Immature natural killer cell (primary cell): ENCODE data around the gene EDEM1. TPM values are rescaled to one million over a fixed set of nuclear protein-coding genes. Genes with fewer than 3 reads are reported as not detected.

Experiments
- DNase-seq, 3 donors: peaks; one replicate each; pipeline ENCODE4 v3.0.0; 2022; ENCODE audit warnings: mixed read lengths in 1 of 3
- H3K27ac Mint-ChIP-seq, 6 donors: one replicate each; pipeline ENCODE4 v1.8.0; 2020; ENCODE audit warnings: mixed read lengths in 6 of 6, mild to moderate bottlenecking in 5 of 6, inconsistent platforms in 4 of 6, moderate library complexity in 3 of 6
- H3K27me3 Mint-ChIP-seq, 3 donors: one replicate each; pipeline ENCODE4 v1.8.0; 2020 to 2021; ENCODE audit warnings: low read depth in 3 of 3, mild to moderate bottlenecking in 3 of 3, mixed read lengths in 3 of 3, moderate library complexity in 3 of 3, inconsistent platforms in 1 of 3
- H3K36me3 Mint-ChIP-seq, 3 donors: one replicate each; pipeline ENCODE4 v1.8.0; 2020; ENCODE audit warnings: mixed read lengths in 3 of 3, inconsistent platforms in 2 of 3, mild to moderate bottlenecking in 2 of 3
- H3K4me1 Mint-ChIP-seq, 2 donors: one replicate each; pipeline ENCODE4 v1.8.0; 2020; ENCODE audit warnings: inconsistent platforms in 2 of 2, mild to moderate bottlenecking in 2 of 2, mixed read lengths in 2 of 2, moderate library complexity in 1 of 2
- H3K4me3 Mint-ChIP-seq, 5 donors: one replicate each; pipeline ENCODE4 v1.8.0; 2020; ENCODE audit warnings: mild to moderate bottlenecking in 5 of 5, mixed read lengths in 5 of 5, inconsistent platforms in 3 of 5, moderate library complexity in 3 of 5
- H3K9me3 Mint-ChIP-seq, 6 donors: one replicate each; pipeline ENCODE4 v1.8.0; 2020; ENCODE audit warnings: mild to moderate bottlenecking in 6 of 6, mixed read lengths in 6 of 6, inconsistent platforms in 4 of 6, moderate library complexity in 3 of 6
- polyA plus RNA-seq, 3 donors: library from polyadenylated mRNA; unstranded; fragments of 300-500 nt; fragmentation: Illumina TruSeq; gene quantifications; one replicate each; pipeline ENCODE4 v1.2.3, GENCODE V29; 2021

EDEM1 gene
- polyA plus RNA-seq, 3 donors from 2014 or later, result 15.3 to 29.3 (median 24.0) TPM

GRCh38 chr3:5217824-5218595 lies 30.5 kb downstream of the EDEM1 start:
- Mint-ChIP-seq H3K27ac (peak overlapping the region in 2 of 6 donors; percentile 10 to 21), H3K36me3 (peaks cover 39 to 48% (median 42%) of the 10 kb centered on the region in 3 donors), H3K27me3 (no peaks in the 10 kb centered on the region), H3K4me1 (no peaks in the 10 kb centered on the region), H3K9me3 (no peaks in the 10 kb centered on the region), H3K4me3 (no peak overlapping the region)
- DNase-seq, result no peak

GRCh38 chr3:5218815-5219214 lies 31.3 kb downstream of the EDEM1 start:
- Mint-ChIP-seq H3K27me3 (no peaks in the 10 kb centered on the region), H3K36me3 (peaks cover 32 to 40% (median 35%) of the 10 kb centered on the region in 3 donors), H3K4me3 (no peak overlapping the region), H3K9me3 (no peaks in the 10 kb centered on the region), H3K4me1 (no peaks in the 10 kb centered on the region), H3K27ac (peak overlapping the region in 1 of 6 donors; percentile 21)
- DNase-seq, result no peak

- no peaks in the 10 kb centered on the region for H3K4me1 Mint-ChIP-seq
- no peaks in the 10 kb centered on the region for H3K27me3 Mint-ChIP-seq
- H3K9me3 Mint-ChIP-seq, result no peaks in the 10 kb centered on the region
- H3K27ac Mint-ChIP-seq, result no peak overlapping the region
- DNase-seq, result no peak
- H3K36me3 Mint-ChIP-seq, result peaks cover 28 to 36% (median 31%) of the 10 kb centered on the region in 3 donors
- no peak overlapping the region for H3K4me3 Mint-ChIP-seq
Observed at GRCh38 chr3:5219216-5219615, 31.7 kb downstream of the EDEM1 start.

- Mint-ChIP-seq H3K4me3 (no peak overlapping the region), H3K27me3 (no peaks in the 10 kb centered on the region), H3K27ac (peak overlapping the region in 3 of 6 donors; percentile 15 to 44 (median 21)), H3K36me3 (peaks cover 22 to 28% (median 24%) of the 10 kb centered on the region in 3 donors), H3K9me3 (peaks cover 0 to 2% (median 0%) of the 10 kb centered on the region in 6 donors), H3K4me1 (no peaks in the 10 kb centered on the region)
- DNase-seq, result no peak
Observed at GRCh38 chr3:5220193-5220592, 32.7 kb downstream of the EDEM1 start.

GRCh38 chr3:5220667-5221431 lies 33.3 kb downstream of the EDEM1 start:
- Mint-ChIP-seq H3K4me3 (no peak overlapping the region), H3K4me1 (no peaks in the 10 kb centered on the region), H3K27ac (peak overlapping the region in 1 of 6 donors; percentile 8), H3K9me3 (peaks cover 0 to 2% (median 0%) of the 10 kb centered on the region in 6 donors), H3K36me3 (peaks cover 17 to 22% (median 21%) of the 10 kb centered on the region in 3 donors), H3K27me3 (no peaks in the 10 kb centered on the region)
- DNase-seq, result no peak

- H3K36me3 Mint-ChIP-seq, result peaks cover 15 to 21% (median 20%) of the 10 kb centered on the region in 3 donors
- H3K27me3 Mint-ChIP-seq, result no peaks in the 10 kb centered on the region
- H3K4me1 Mint-ChIP-seq, result no peaks in the 10 kb centered on the region
- DNase-seq, result no peak
- no peak overlapping the region for H3K27ac Mint-ChIP-seq
- H3K9me3 Mint-ChIP-seq, result peaks cover 0 to 2% (median 0%) of the 10 kb centered on the region in 6 donors
- H3K4me3 Mint-ChIP-seq, result no peak overlapping the region
Observed at GRCh38 chr3:5221701-5222100, 34.2 kb downstream of the EDEM1 start.

- no peak overlapping the region for H3K4me3 Mint-ChIP-seq
- H3K36me3 Mint-ChIP-seq, result peaks cover 9 to 15% (median 14%) of the 10 kb centered on the region in 3 donors
- peaks cover 0 to 2% (median 0%) of the 10 kb centered on the region in 6 donors for H3K9me3 Mint-ChIP-seq
- H3K27ac Mint-ChIP-seq, result no peak overlapping the region
- H3K4me1 Mint-ChIP-seq, result no peaks in the 10 kb centered on the region
- no peaks in the 10 kb centered on the region for H3K27me3 Mint-ChIP-seq
- DNase-seq, result no peak
Observed at GRCh38 chr3:5222283-5223005, 34.9 kb downstream of the EDEM1 start.

- no peak for DNase-seq
- H3K4me1 Mint-ChIP-seq, result no peaks in the 10 kb centered on the region
- H3K27me3 Mint-ChIP-seq, result peaks cover 0 to 8% (median 0%) of the 10 kb centered on the region in 3 donors
- H3K9me3 Mint-ChIP-seq, result peaks cover 0 to 2% (median 0%) of the 10 kb centered on the region in 6 donors
- H3K36me3 Mint-ChIP-seq, result peaks cover 0 to 4% (median 1%) of the 10 kb centered on the region in 3 donors
- H3K27ac Mint-ChIP-seq, result no peak overlapping the region
- H3K4me3 Mint-ChIP-seq, result no peak overlapping the region
Observed at GRCh38 chr3:5226783-5227182, 39.3 kb downstream of the EDEM1 start.

- DNase-seq, result no peak
- Mint-ChIP-seq H3K4me1 (no peaks in the 10 kb centered on the region), H3K27ac (no peak overlapping the region), H3K27me3 (peaks cover 0 to 8% (median 0%) of the 10 kb centered on the region in 3 donors), H3K36me3 (no peaks in the 10 kb centered on the region), H3K9me3 (peaks cover 0 to 2% (median 0%) of the 10 kb centered on the region in 6 donors), H3K4me3 (no peak overlapping the region)
Observed at GRCh38 chr3:5227812-5228211, 40.3 kb downstream of the EDEM1 start.

- H3K9me3 Mint-ChIP-seq, result peaks cover 0 to 2% (median 0%) of the 10 kb centered on the region in 6 donors
- no peak for DNase-seq
- no peak overlapping the region for H3K27ac Mint-ChIP-seq
- no peaks in the 10 kb centered on the region for H3K36me3 Mint-ChIP-seq
- H3K27me3 Mint-ChIP-seq, result peaks cover 0 to 8% (median 0%) of the 10 kb centered on the region in 3 donors
- no peaks in the 10 kb centered on the region for H3K4me1 Mint-ChIP-seq
- H3K4me3 Mint-ChIP-seq, result no peak overlapping the region
Observed at GRCh38 chr3:5229414-5229813, 41.9 kb downstream of the EDEM1 start.

- Mint-ChIP-seq H3K27me3 (peaks cover 0 to 8% (median 0%) of the 10 kb centered on the region in 3 donors), H3K4me1 (no peaks in the 10 kb centered on the region), H3K27ac (no peak overlapping the region)
Observed at GRCh38 chr3:5231074-5231473, 43.6 kb downstream of the EDEM1 start.

GRCh38 chr3:5231487-5231886 lies 44.0 kb downstream of the EDEM1 start:
- H3K27ac Mint-ChIP-seq, result no peak overlapping the region
- H3K9me3 Mint-ChIP-seq, result no peaks in the 10 kb centered on the region
- H3K4me1 Mint-ChIP-seq, result no peaks in the 10 kb centered on the region
- H3K4me3 Mint-ChIP-seq, result no peak overlapping the region
- H3K27me3 Mint-ChIP-seq, result peaks cover 0 to 8% (median 0%) of the 10 kb centered on the region in 3 donors
- H3K36me3 Mint-ChIP-seq, result no peaks in the 10 kb centered on the region
- no peak for DNase-seq

More at GRCh38 chr3:5231074-5231473, 43.6 kb downstream of the EDEM1 start:
- no peaks in the 10 kb centered on the region for H3K36me3 Mint-ChIP-seq
- no peak for DNase-seq
- no peaks in the 10 kb centered on the region for H3K9me3 Mint-ChIP-seq
- no peak overlapping the region for H3K4me3 Mint-ChIP-seq

- H3K36me3 Mint-ChIP-seq, result no peaks in the 10 kb centered on the region
- H3K4me1 Mint-ChIP-seq, result no peaks in the 10 kb centered on the region
- H3K4me3 Mint-ChIP-seq, result no peak overlapping the region
- no peaks in the 10 kb centered on the region for H3K9me3 Mint-ChIP-seq
- peaks cover 0 to 8% (median 0%) of the 10 kb centered on the region in 3 donors for H3K27me3 Mint-ChIP-seq
- DNase-seq, result no peak
- no peak overlapping the region for H3K27ac Mint-ChIP-seq
Observed at GRCh38 chr3:5232570-5232969, 45.1 kb downstream of the EDEM1 start.
